HEK293 (cell line): Measurements from ENCODE around the gene IFI30.

Experiments
- CTCF ChIA-PET: fragments of 350-600 bp; formaldehyde crosslinking; extraction: SDS; loops from one replicate; lab custom pipeline; 2021; ENCODE audit warnings: antibody characterized with exemption; lab: Yijun Ruan, JAX
- POLR2A ChIA-PET: fragments of 300-600 bp; formaldehyde crosslinking; extraction: SDS; loops from one replicate; lab custom pipeline; 2020; ENCODE audit warnings: antibody characterized with exemption, inconsistent platforms; lab: Yijun Ruan, JAX
- H3K27ac ChIP-seq: fragments of 200-500 bp; sonication (Bioruptor generic); 2 replicates; pipeline ENCODE4 v1.5.1; 2014; ENCODE audit warnings: low read depth, low read length, control low read depth, inconsistent platforms; ENCODE audit errors: extremely low read depth
- H3K36me3 ChIP-seq, 2 experiments: fragments of 200-500 bp in 1 of 2; sonication (Bioruptor generic) in 1 of 2; 1 replicate in 1 of 2; 2 replicates in 1 of 2; pipeline ENCODE4 v1.5.1; 2014 to 2017; ENCODE audit warnings: inconsistent platforms in 2 of 2, low read length in 2 of 2; ENCODE audit not compliant: control insufficient read depth in 2 of 2, insufficient read depth in 1 of 2
- H3K4me1 ChIP-seq: fragments of 200-500 bp; sonication (Bioruptor generic); 2 replicates; pipeline ENCODE4 v1.5.1; 2014; ENCODE audit warnings: mild to moderate bottlenecking, low read length, inconsistent platforms; ENCODE audit not compliant: control insufficient read depth, insufficient read depth
- H3K4me3 ChIP-seq: 2 replicates; pipeline ENCODE4 v1.5.1; 2011; ENCODE audit warnings: low read depth, mild to moderate bottlenecking, control low read depth, low read length, moderate library complexity
- H3K9me3 ChIP-seq: fragments of 200-500 bp; sonication (Bioruptor generic); 2 replicates; pipeline ENCODE4 v1.5.1; 2014; ENCODE audit warnings: low read depth, low read length, inconsistent platforms; ENCODE audit not compliant: control insufficient read depth, insufficient read depth
- ATF2 ChIP-seq: fragments of 450-650 bp; formaldehyde crosslinking; IDR thresholded peaks from 2 replicates; pipeline ENCODE4 v1.5.1; 2016; ENCODE audit warnings: missing biosample characterization, missing genetic modification characterization, low read depth
- BCL11A ChIP-seq: fragments of 450-650 bp; formaldehyde crosslinking; IDR thresholded peaks from 2 replicates; pipeline ENCODE4 v1.5.1; 2016; ENCODE audit warnings: low read depth, missing biosample characterization, missing genetic modification characterization
- IKZF3 ChIP-seq: fragments of 450-650 bp; IDR thresholded peaks from 2 replicates; pipeline ENCODE4 v1.5.0; 2018; ENCODE audit warnings: missing biosample characterization, mild to moderate bottlenecking, missing genetic modification characterization, moderate library complexity
- KLF9 ChIP-seq: fragments of 450-650 bp; formaldehyde crosslinking; IDR thresholded peaks from 2 replicates; pipeline ENCODE4 v1.5.1; 2016; ENCODE audit warnings: missing biosample characterization, missing genetic modification characterization, low read depth
- SCRT2 ChIP-seq: fragments of 450-650 bp; formaldehyde crosslinking; IDR thresholded peaks from 2 replicates; pipeline ENCODE4 v1.5.1; 2016; ENCODE audit warnings: missing biosample characterization, missing genetic modification characterization
- ZBTB48 ChIP-seq: fragments of 450-650 bp; formaldehyde crosslinking; IDR thresholded peaks from 2 replicates; pipeline ENCODE4 v1.5.1; 2016; ENCODE audit warnings: missing biosample characterization, missing genetic modification characterization
- ZBTB49 ChIP-seq: fragments of 450-650 bp; formaldehyde crosslinking; IDR thresholded peaks from 2 replicates; pipeline ENCODE4 v1.5.1; 2016; ENCODE audit warnings: missing biosample characterization, missing genetic modification characterization, low read depth
- ZNF112 ChIP-seq: fragments of 450-650 bp; formaldehyde crosslinking; IDR thresholded peaks from 2 replicates; pipeline ENCODE4 v1.5.0; 2017; ENCODE audit warnings: missing biosample characterization, missing genetic modification characterization
- ZNF133 ChIP-seq: fragments of 450-650 bp; formaldehyde crosslinking; IDR thresholded peaks from 2 replicates; pipeline ENCODE4 v1.5.1; 2016; ENCODE audit warnings: missing biosample characterization, missing genetic modification characterization
- ZNF155 ChIP-seq: fragments of 450-650 bp; formaldehyde crosslinking; IDR thresholded peaks from 2 replicates; pipeline ENCODE4 v1.5.1; 2016; ENCODE audit warnings: missing biosample characterization, missing genetic modification characterization
- ZNF19 ChIP-seq: fragments of 450-650 bp; formaldehyde crosslinking; IDR thresholded peaks from 2 replicates; pipeline ENCODE4; 2016; ENCODE audit warnings: missing biosample characterization, missing genetic modification characterization, low read depth
- ZNF23 ChIP-seq: fragments of 450-650 bp; formaldehyde crosslinking; IDR thresholded peaks from 2 replicates; pipeline ENCODE4 v1.5.1; 2016; ENCODE audit warnings: missing biosample characterization, missing genetic modification characterization, borderline replicate concordance
- ZNF24 ChIP-seq: fragments of 450-650 bp; formaldehyde crosslinking; IDR thresholded peaks from 2 replicates; pipeline ENCODE4 v1.5.1; 2016; ENCODE audit warnings: missing biosample characterization, missing genetic modification characterization
- ZNF350 ChIP-seq: fragments of 450-650 bp; formaldehyde crosslinking; IDR thresholded peaks from 2 replicates; pipeline ENCODE4 v1.5.0; 2017; ENCODE audit warnings: missing biosample characterization, mild to moderate bottlenecking, missing genetic modification characterization
- ZNF354C ChIP-seq: fragments of 450-650 bp; formaldehyde crosslinking; IDR thresholded peaks from 2 replicates; pipeline ENCODE4 v1.5.1; 2016; ENCODE audit warnings: missing biosample characterization, missing genetic modification characterization, low read depth, borderline replicate concordance
- ZNF416 ChIP-seq: fragments of 450-650 bp; formaldehyde crosslinking; IDR thresholded peaks from 2 replicates; pipeline ENCODE4 v1.5.1; 2016; ENCODE audit warnings: missing biosample characterization, missing genetic modification characterization
- ZNF449 ChIP-seq: fragments of 450-650 bp; formaldehyde crosslinking; IDR thresholded peaks from 2 replicates; pipeline ENCODE4 v1.5.1; 2017; ENCODE audit warnings: missing biosample characterization, mild to moderate bottlenecking, missing genetic modification characterization, moderate library complexity
- ZNF514 ChIP-seq: fragments of 450-650 bp; formaldehyde crosslinking; IDR thresholded peaks from 2 replicates; pipeline ENCODE4 v1.5.1; 2016; ENCODE audit warnings: missing biosample characterization, missing genetic modification characterization
- ZNF654 ChIP-seq: fragments of 450-650 bp; formaldehyde crosslinking; IDR thresholded peaks from 2 replicates; pipeline ENCODE4 v1.5.1; 2016; ENCODE audit warnings: low read depth, missing biosample characterization, missing genetic modification characterization
- ZNF670 ChIP-seq: fragments of 450-650 bp; formaldehyde crosslinking; IDR thresholded peaks from 2 replicates; pipeline ENCODE4 v1.5.1; 2016; ENCODE audit warnings: missing biosample characterization, missing genetic modification characterization, low read depth
- ZNF677 ChIP-seq: fragments of 450-650 bp; IDR thresholded peaks from 2 replicates; pipeline ENCODE4 v1.5.0; 2018; ENCODE audit warnings: missing biosample characterization, mild to moderate bottlenecking, missing genetic modification characterization, moderate library complexity
- ZNF707 ChIP-seq: fragments of 450-650 bp; formaldehyde crosslinking; IDR thresholded peaks from 2 replicates; pipeline ENCODE4 v1.5.1; 2016; ENCODE audit warnings: missing biosample characterization, missing genetic modification characterization

IFI30 gene

GRCh38 chr19:18137242-18137641, 36.4 kb upstream of the IFI30 start:
- ChIA-PET POLR2A (no interaction called here), CTCF (interaction anchor here (0.5 to 1.3 kb wide), 4 partner anchors 9 to 26 kb away, joined by 3 to 5 read pairs (median 3); partner anchors contain the start of gene PIK3R2)
- Histone ChIP-seq H3K36me3 (peaks cover 0 to 34% of the 10 kb centered on the region in 2 experiments; a peak in 2 of 3 replicates), H3K27ac (no peak overlapping the region), H3K4me1 (no peaks in the 10 kb centered on the region), H3K4me3 (no peak overlapping the region), H3K9me3 (no peaks in the 10 kb centered on the region)
- TF ChIP-seq ZNF350 (tag by site-specific recombination): no peak
- no peak for TF ChIP-seq ZNF354C (tag by site-specific recombination)
- TF ChIP-seq ZNF23 (tag by site-specific recombination): no peak
- TF ChIP-seq ZNF112: no peak
- no peak for TF ChIP-seq BCL11A (tag by site-specific recombination)

DNA sequence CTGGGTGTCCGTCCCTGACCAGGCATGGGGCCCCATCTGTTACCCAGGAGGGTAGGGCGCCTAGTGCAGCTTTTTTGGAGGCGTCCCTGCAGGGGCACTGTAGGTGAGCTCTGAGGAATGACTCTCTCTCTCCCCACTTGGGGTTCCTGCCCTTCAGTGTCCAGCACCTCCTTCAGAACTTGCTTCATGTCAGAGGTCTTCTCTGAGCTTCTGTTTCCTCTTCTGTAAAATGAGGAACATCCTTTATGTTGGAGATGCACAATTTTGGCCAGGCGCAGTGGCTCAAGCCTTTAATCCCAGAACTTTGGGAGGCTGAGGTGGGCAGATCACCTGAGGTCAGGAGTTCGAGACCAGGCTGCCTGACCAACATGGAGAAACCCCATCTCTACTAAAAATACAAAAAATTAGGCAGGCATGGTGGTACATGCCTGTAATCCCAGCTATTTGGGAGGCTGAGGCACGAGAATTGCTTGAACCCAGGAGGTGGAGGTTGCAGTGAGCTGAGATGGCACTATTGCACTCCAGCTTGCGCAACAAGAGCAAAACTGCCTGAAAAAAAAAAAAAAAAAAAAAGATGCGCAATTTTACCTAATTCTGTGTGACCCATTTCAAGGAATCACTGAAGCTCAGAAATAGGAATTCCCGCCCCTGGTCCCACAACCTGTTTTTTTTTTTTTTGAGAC, 35.8 kb upstream of the IFI30 start:
- TF ChIP-seq ZNF155 (tag by site-specific recombination) (no peak), BCL11A (tag by site-specific recombination) (no peak), SCRT2 (no peak), ZNF24 (tag by site-specific recombination) (no peak), ZBTB49 (tag by site-specific recombination) (no peak), ZNF514 (tag by site-specific recombination) (no peak), ZNF133 (tag by site-specific recombination) (no peak), ZNF449 (tag by site-specific recombination) (no peak), KLF9 (tag by site-specific recombination) (no peak), IKZF3 (tag by site-specific recombination) (no peak), ZNF112 (no peak), ZNF677 (tag by site-specific recombination) (no peak), ZNF707 (tag by site-specific recombination) (no peak), ZNF416 (tag by site-specific recombination) (no peak), ATF2 (no peak), ZNF654 (tag by site-specific recombination) (no peak), ZBTB48 (tag by site-specific recombination) (no peak), ZNF19 (no peak), ZNF23 (tag by site-specific recombination) (no peak), ZNF670 (tag by site-specific recombination) (no peak)
- TF ChIP-seq, all 188 proteins: peak for 0
- Histone ChIP-seq H3K4me3 (no peak overlapping the region), H3K4me1 (no peaks in the 10 kb centered on the region), H3K27ac (no peak overlapping the region), H3K9me3 (no peaks in the 10 kb centered on the region), H3K36me3 (peaks cover 0 to 29% of the 10 kb centered on the region in 2 experiments; a peak in 2 of 3 replicates)
- ChIA-PET CTCF (interaction anchor here (0.6 to 1.3 kb wide), 4 partner anchors 10 to 25 kb away, joined by 3 to 5 read pairs (median 4); partner anchors contain the start of gene PIK3R2), POLR2A (interaction anchor here (0.6 to 0.7 kb wide), 2 partner anchors 15 to 57 kb away, joined by 3 read pairs; no protein-coding TSS in a partner anchor)
